Measurements from ENCODE around the gene CBLN4.

The CBLN4 gene

GRCh38 chr20:56005389-56005715, at the start of gene CBLN4:
Gene CBLN4, minus strand, starts transcription at chr20:56005519. Its CDS starts 1,348 bp downstream, at chr20:56004171.
- no peak for DNase-seq

- no peak for DNase-seq
These were observed 37.9 kb upstream of the CBLN4 start for GRCh38 chr20:56043227-56043626.

GRCh38 chr20:56032251-56032650, 26.9 kb upstream of the CBLN4 start:
- no peak for DNase-seq

- DNase-seq, result no peak
These were observed 13.4 kb upstream of the CBLN4 start for GRCh38 chr20:56018716-56019115.

GRCh38 chr20:56018194-56018593, 12.9 kb upstream of the CBLN4 start:
- no peak for DNase-seq

- DNase-seq, result no peak
These were observed 12.2 kb upstream of the CBLN4 start for GRCh38 chr20:56017560-56017959.

- no peak for DNase-seq
These were observed 9.7 kb upstream of the CBLN4 start for GRCh38 chr20:56014998-56015397.

- DNase-seq, result no peak
These were observed 8.8 kb upstream of the CBLN4 start for GRCh38 chr20:56014151-56014550.

GRCh38 chr20:56004611-56005388, 519 bp downstream of the CBLN4 start:
- no peak for DNase-seq

GRCh38 chr20:56004007-56004406, 1.3 kb downstream of the CBLN4 start:
- no peak for DNase-seq

GRCh38 chr20:56002908-56003800, 2.2 kb downstream of the CBLN4 start:
- no peak for DNase-seq

- DNase-seq, result no peak
These were observed 3.4 kb downstream of the CBLN4 start for GRCh38 chr20:56001890-56002289.

GRCh38 chr20:56001106-56001785, 4.1 kb downstream of the CBLN4 start:
- DNase-seq, result no peak

GRCh38 chr20:55978550-55978949, 26.8 kb downstream of the CBLN4 start:
- no peak for DNase-seq

- DNase-seq, result no peak
These were observed 27.4 kb downstream of the CBLN4 start for GRCh38 chr20:55977690-55978459.

- DNase-seq, result no peak
These were observed 30.7 kb downstream of the CBLN4 start for GRCh38 chr20:55974491-55975202.

- no peak for DNase-seq
These were observed 40.5 kb downstream of the CBLN4 start for GRCh38 chr20:55964790-55965189.

GRCh38 chr20:55961376-55962330, 43.7 kb downstream of the CBLN4 start:
- DNase-seq, result no peak

- DNase-seq, result no peak
These were observed 52.1 kb downstream of the CBLN4 start for GRCh38 chr20:55953201-55953600.

GRCh38 chr20:55947701-55948100, 57.6 kb downstream of the CBLN4 start:
- no peak for DNase-seq
